Fibroblast of mammary gland (primary cell): ENCODE results near the gene TTC39C.
"Not testable (repeated sequence)": the region's sequence is repeated elsewhere in the genome, so short reads cannot be mapped to it uniquely, and the experiment has no call there.

ENCODE experiments used
- DNase-seq: peaks from one replicate; pipeline ENCODE4 v3.0.0-alpha.2; 2010; ENCODE audit warnings: low read depth
- H3K4me3 ChIP-seq: 2 replicates; pipeline ENCODE4 v1.5.1; 2011; ENCODE audit warnings: low read depth, mild to moderate bottlenecking, low read length, moderate library complexity; ENCODE audit not compliant: control insufficient read depth
- TF ChIP-seq, protein P1 (sequence below): conservative IDR thresholded peaks from 2 replicates; pipeline ENCODE4 v1.5.1; 2011; ENCODE audit warnings: low read depth, low read length, inconsistent platforms; ENCODE audit not compliant: control insufficient read depth, insufficient read depth

TTC39C gene

GRCh38 chr18:24130494-24130893 is 115.9 kb downstream of the TTC39C start:
- TF ChIP-seq, protein P1, sequence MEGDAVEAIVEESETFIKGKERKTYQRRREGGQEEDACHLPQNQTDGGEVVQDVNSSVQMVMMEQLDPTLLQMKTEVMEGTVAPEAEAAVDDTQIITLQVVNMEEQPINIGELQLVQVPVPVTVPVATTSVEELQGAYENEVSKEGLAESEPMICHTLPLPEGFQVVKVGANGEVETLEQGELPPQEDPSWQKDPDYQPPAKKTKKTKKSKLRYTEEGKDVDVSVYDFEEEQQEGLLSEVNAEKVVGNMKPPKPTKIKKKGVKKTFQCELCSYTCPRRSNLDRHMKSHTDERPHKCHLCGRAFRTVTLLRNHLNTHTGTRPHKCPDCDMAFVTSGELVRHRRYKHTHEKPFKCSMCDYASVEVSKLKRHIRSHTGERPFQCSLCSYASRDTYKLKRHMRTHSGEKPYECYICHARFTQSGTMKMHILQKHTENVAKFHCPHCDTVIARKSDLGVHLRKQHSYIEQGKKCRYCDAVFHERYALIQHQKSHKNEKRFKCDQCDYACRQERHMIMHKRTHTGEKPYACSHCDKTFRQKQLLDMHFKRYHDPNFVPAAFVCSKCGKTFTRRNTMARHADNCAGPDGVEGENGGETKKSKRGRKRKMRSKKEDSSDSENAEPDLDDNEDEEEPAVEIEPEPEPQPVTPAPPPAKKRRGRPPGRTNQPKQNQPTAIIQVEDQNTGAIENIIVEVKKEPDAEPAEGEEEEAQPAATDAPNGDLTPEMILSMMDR, result no peak
- H3K4me3 ChIP-seq, result no peak overlapping the region
- no peak for DNase-seq

DNA sequence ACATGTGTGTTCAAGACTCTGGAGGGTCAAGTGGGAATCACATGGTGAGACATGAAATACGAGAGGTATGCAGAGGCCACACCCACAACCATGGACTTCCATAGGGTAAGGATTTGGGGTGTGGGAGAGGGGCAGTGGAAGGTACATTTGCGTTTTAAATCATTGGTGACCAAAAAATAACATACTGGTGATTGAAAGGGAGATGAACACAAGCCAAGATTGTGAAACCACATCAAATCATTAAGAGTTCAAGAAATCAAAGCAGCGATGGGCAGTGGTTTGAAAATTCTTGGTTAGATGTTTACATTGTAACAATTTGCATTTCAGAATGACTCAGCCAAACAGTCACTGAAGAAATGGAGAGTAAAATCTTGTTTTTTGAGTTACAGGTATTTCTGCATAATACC is 122.4 kb downstream of the TTC39C start:
- TF ChIP-seq, protein P1, result no peak
- peak; percentile 9 for DNase-seq
- H3K4me3 ChIP-seq, result no peak overlapping the region

GRCh38 chr18:24138409-24138788 is 123.8 kb downstream of the TTC39C start:
- peak; percentile 24 for DNase-seq
- TF ChIP-seq, protein P1, result no peak
- H3K4me3 ChIP-seq, result peak overlapping the region; percentile 78

- peak within 1 kb of the TSS; percentile 78 for H3K4me3 ChIP-seq
- peak; percentile 85 for DNase-seq
- TF ChIP-seq, protein P1, result no peak
Measured at GRCh38 chr18:24138789-24139616, 124.4 kb downstream of the TTC39C start, which contains the start of gene CABYR. Gene CABYR (plus strand): TSS chr18:24139062. CDS start chr18:24143115, 4,053 bp downstream.

- TF ChIP-seq, protein P1, result no peak
- no peak overlapping the region for H3K4me3 ChIP-seq
- no peak for DNase-seq
Measured at GRCh38 chr18:24140697-24141096, 126.1 kb downstream of the TTC39C start.

DNA sequence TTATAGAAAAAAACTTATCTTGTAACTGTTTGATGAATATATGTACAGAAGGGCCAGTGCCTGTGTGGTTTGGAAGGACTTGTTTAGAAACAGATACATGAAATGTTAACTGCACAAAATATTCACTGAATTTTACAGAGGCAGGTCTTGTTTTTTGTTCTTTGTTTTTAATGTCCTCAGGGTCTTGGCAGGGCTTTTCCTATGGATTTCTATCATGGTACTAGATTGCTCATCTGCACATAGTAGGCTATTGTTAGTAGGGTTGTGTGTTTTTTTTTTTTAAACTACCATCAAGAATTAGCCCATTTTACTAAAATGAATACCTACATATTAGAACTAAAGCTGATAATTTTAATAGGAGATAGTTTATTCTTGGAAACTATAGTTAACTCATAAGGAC is 127.8 kb downstream of the TTC39C start:
- TF ChIP-seq, protein P1, result no peak
- no peak overlapping the region for H3K4me3 ChIP-seq
- no peak for DNase-seq

DNA sequence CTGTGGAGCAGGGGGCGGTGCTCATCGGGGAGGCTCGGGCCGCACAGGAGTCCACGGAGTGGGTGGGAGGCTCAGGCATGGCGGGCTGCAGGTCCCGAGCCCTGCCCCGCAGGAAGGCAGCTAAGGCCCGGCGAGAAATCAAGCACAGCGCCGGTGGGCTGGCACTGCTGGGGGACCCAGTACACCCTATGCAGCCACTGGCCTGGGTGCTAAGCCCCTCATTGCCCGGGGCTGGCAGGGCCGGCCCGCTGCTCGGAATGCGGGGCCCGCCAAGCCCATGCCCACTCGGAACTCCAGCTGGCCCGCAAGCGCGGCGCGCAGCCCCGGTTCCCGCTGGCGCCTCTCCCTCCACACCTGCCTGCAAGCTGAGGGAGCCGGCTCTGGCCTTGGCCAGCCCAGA is 135.0 kb downstream of the TTC39C start:
- H3K4me3 ChIP-seq, DNase-seq: not testable (repeated sequence)
